Ascending aorta (tissue), 2 donors: Measurements from ENCODE around the gene PAPPA2. TPM values are rescaled to one million over a fixed set of nuclear protein-coding genes. Genes with fewer than 3 reads are reported as not detected.

ENCODE experiments used
- DNase-seq, 2 donors: peaks; one replicate each; pipeline ENCODE4 v3.0.0-alpha.2; 2019; ENCODE audit warnings: low spot score in 2 of 2
- H3K27ac ChIP-seq, 2 donors: fragments of 200-600 bp; sonication (generic); one replicate each; pipeline ENCODE4 v1.5.1; 2016 to 2017; ENCODE audit warnings: mild to moderate bottlenecking in 1 of 2
- H3K27me3 ChIP-seq: fragments of 200-600 bp; sonication (generic); one replicate; pipeline ENCODE4 v1.5.1; 2017
- H3K36me3 ChIP-seq, 2 donors: fragments of 200-600 bp; sonication (generic); one replicate each; pipeline ENCODE4 v1.5.1; 2016
- H3K4me1 ChIP-seq, 2 donors: fragments of 200-600 bp; sonication (generic); one replicate each; pipeline ENCODE4 v1.5.1; 2016 to 2017; ENCODE audit warnings: mild to moderate bottlenecking in 1 of 2
- H3K4me3 ChIP-seq, 2 donors: fragments of 200-600 bp; sonication (generic); one replicate each; pipeline ENCODE4 v1.5.1; 2016 to 2017; ENCODE audit warnings: mild to moderate bottlenecking in 1 of 2
- H3K9me3 ChIP-seq, 2 donors: fragments of 200-600 bp; sonication (generic); one replicate each; pipeline ENCODE4 v1.5.1; 2016
- CTCF ChIP-seq, 3 experiments: fragments of 200-600 bp in 2 of 3; fragments of 450-650 bp in 1 of 3; sonication (generic) in 2 of 3; IDR thresholded peaks; one replicate each; pipeline ENCODE4 v1.5.1; 2016 to 2019; ENCODE audit warnings: antibody characterized with exemption in 3 of 3, mild to moderate bottlenecking in 1 of 3, moderate library complexity in 1 of 3
- intact Hi-C: fragments of 100-400 bp; cut with DNase I; formaldehyde crosslinking; loops from one replicate; pipeline ENCODE4 v1.15.1; 2023
- total RNA-seq: library from RNA; depleted of rRNA; stranded (reverse); fragments of >200 nt; gene quantifications from one replicate; pipeline ENCODE4 v1.1.0, GENCODE V29; 2016

PAPPA2 gene
- total RNA-seq, 1 donor from 2014 or later: 2.9 TPM

DNA sequence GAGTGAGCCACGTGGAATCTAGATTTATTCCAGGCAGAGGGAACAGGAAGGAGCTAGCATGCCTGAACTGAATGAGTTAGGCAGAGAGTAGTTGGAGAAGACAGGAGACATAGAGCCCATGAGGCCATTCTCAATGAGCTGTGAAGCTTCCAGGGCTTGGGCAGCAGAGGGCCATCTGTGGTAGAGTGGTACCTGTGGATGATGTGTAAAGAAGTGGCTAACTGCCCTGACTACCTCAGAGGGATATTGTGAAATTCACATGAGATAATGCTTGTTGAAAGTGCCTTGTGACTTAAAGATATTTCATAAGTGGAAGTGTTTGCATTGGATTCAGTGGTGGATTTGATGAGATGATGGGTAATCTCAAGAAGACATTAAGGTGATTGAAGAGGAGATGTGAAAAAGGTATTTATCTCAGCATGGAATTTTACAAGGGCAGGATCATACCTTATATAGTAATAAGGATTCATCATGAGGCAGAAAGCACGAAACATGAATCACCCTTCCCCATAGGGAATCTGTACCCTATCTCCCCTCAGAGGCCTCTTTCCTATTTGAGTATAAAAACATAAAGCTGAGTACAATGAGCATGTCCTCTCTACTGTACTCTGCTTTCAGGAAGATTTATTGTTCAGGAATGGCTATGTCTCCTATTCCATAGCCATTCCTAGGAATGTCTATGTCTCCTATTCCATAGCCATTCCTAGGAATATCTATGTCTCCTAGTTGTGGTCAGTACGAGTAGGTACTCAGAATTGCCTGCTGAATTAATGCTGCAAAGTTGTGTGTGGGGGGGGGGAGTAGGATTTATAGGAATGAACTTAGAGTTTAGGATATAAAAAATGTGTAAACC is 146.8 kb downstream of the PAPPA2 start:
- no peaks in the 10 kb centered on the region for H3K27me3 ChIP-seq
- TF ChIP-seq CTCF (IDR thresholded peaks at IDR 0.05): no peak
- no peak overlapping the region for H3K4me3 ChIP-seq
- intact Hi-C loops: no loop called here
- H3K36me3 ChIP-seq: no peaks in the 10 kb centered on the region
- H3K4me1 ChIP-seq: no peaks in the 10 kb centered on the region
- no peak for DNase-seq
- H3K9me3 ChIP-seq: no peaks in the 10 kb centered on the region
- no peak overlapping the region for H3K27ac ChIP-seq

DNA sequence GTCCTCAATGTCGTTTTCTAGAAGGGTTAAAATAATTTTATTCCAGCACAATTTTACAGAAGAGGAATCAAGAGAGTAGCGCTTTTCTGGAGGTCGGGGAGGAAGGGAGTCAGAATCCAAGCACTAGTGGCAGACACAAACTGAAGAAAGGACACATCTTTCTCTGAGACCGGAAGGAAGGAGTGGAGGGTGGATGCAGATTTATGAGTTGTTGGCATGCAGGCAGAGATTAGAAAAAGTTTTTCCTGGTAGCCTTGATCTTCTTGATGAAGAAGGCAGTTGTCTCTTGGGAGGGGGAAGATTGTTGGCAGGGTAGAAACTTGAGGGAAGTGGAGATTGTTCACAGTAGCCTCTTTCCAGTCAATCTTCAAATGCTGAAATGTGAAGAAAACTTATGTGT is 149.8 kb downstream of the PAPPA2 start:
- no peak for DNase-seq
- H3K4me3 ChIP-seq: no peak overlapping the region
- TF ChIP-seq CTCF (IDR thresholded peaks at IDR 0.05): no peak
- no peaks in the 10 kb centered on the region for H3K36me3 ChIP-seq
- H3K9me3 ChIP-seq: no peaks in the 10 kb centered on the region
- H3K4me1 ChIP-seq: no peaks in the 10 kb centered on the region
- H3K27ac ChIP-seq: no peak overlapping the region
- intact Hi-C loops: no loop called here
- no peaks in the 10 kb centered on the region for H3K27me3 ChIP-seq

GRCh38 chr1:176617881-176618280 is 154.9 kb downstream of the PAPPA2 start:
- intact Hi-C loops: no loop called here
- no peaks in the 10 kb centered on the region for H3K36me3 ChIP-seq
- no peaks in the 10 kb centered on the region for H3K4me1 ChIP-seq
- no peaks in the 10 kb centered on the region for H3K27me3 ChIP-seq
- no peak for DNase-seq
- no peak overlapping the region for H3K4me3 ChIP-seq
- H3K27ac ChIP-seq: no peak overlapping the region
- no peaks in the 10 kb centered on the region for H3K9me3 ChIP-seq
- no peak for TF ChIP-seq CTCF (IDR thresholded peaks at IDR 0.05)

DNA sequence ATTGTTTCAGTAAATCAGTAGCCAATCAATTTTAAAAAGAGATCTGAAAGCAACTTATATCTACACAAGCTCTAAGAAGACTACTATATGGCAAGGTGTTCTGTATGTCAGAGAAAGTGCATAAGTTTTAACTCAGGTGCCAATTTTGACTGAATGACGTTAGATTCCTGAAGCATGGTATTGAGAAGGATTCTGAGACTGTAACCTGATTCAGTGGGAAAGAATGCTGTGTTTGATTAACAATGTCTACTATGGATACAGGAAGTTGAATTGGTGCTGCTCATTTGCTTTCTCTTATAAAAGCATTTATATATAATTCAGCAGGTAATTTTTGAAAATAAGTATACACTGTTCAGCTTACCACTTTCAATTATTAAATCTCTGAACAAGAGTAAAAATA is 156.3 kb downstream of the PAPPA2 start:
- TF ChIP-seq CTCF (IDR thresholded peaks at IDR 0.05): no peak
- H3K36me3 ChIP-seq: no peaks in the 10 kb centered on the region
- H3K9me3 ChIP-seq: no peaks in the 10 kb centered on the region
- H3K4me1 ChIP-seq: no peaks in the 10 kb centered on the region
- no peaks in the 10 kb centered on the region for H3K27me3 ChIP-seq
- H3K4me3 ChIP-seq: no peak overlapping the region
- H3K27ac ChIP-seq: no peak overlapping the region
- DNase-seq: no peak
- intact Hi-C loops: no loop called here

DNA sequence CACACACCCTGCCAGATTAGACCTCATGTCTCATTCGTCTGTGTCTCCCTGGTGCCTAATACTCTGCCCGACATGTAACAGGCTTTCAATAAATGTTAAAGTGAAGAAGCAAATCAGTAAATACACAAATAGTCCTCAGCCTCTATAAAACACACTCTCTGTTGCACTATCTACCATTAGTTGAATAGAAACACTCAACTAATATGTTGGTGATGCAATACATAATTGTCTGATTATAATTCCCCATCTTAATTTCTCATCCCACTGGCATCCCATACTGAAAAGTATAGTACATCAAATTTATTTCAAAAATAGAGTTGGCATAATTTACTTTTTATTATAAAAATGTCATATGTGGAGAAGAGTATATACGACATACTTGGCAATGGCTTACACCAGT is 162.4 kb downstream of the PAPPA2 start:
- TF ChIP-seq CTCF (IDR thresholded peaks at IDR 0.05): no peak
- no peaks in the 10 kb centered on the region for H3K36me3 ChIP-seq
- intact Hi-C loops: no loop called here
- no peaks in the 10 kb centered on the region for H3K27me3 ChIP-seq
- DNase-seq: no peak
- no peaks in the 10 kb centered on the region for H3K9me3 ChIP-seq
- H3K4me1 ChIP-seq: no peaks in the 10 kb centered on the region
- no peak overlapping the region for H3K4me3 ChIP-seq
- no peak overlapping the region for H3K27ac ChIP-seq
